Lung (tissue), 12 donors: Measurements from ENCODE around the gene SPIRE1. TPM values are rescaled to one million over a fixed set of nuclear protein-coding genes. Genes with fewer than 3 reads are reported as not detected.

Experiments
- ATAC-seq: fragments of 200-7000 bp; cut with Tn5 transposase; one replicate; pipeline ENCODE4 v1.9.1; 2020; ENCODE audit warnings: moderate number of reproducible peaks; ENCODE audit not compliant: insufficient read depth, low FRiP score
- DNase-seq, 3 donors: peaks; one replicate each; pipeline ENCODE4 v3.0.0-alpha.2; 2013 to 2017
- H3K27ac ChIP-seq, 2 donors: one replicate each; pipeline ENCODE4 v1.5.1; 2013; ENCODE audit warnings: mild to moderate bottlenecking in 2 of 2, moderate library complexity in 2 of 2, control low read depth in 1 of 2, inconsistent platforms in 1 of 2, low read depth in 1 of 2, low read length in 1 of 2
- H3K27me3 ChIP-seq, 3 donors: one replicate each; pipeline ENCODE4 v1.5.1; 2013; ENCODE audit warnings: low read length in 2 of 3; ENCODE audit not compliant: control insufficient read depth in 3 of 3, insufficient read depth in 3 of 3
- H3K36me3 ChIP-seq, 4 donors: one replicate each; pipeline ENCODE4 v1.5.1; 2013; ENCODE audit warnings: low read length in 4 of 4, mild to moderate bottlenecking in 1 of 4, moderate library complexity in 1 of 4; ENCODE audit not compliant: control insufficient read depth in 4 of 4, insufficient read depth in 4 of 4
- H3K4me1 ChIP-seq, 5 donors: one replicate each; pipeline ENCODE4 v1.5.1; 2013; ENCODE audit warnings: low read length in 5 of 5, mild to moderate bottlenecking in 2 of 5, moderate library complexity in 1 of 5; ENCODE audit not compliant: control insufficient read depth in 5 of 5, insufficient read depth in 5 of 5
- H3K4me3 ChIP-seq: one replicate; pipeline ENCODE4 v1.5.1; 2013; ENCODE audit warnings: mild to moderate bottlenecking, control low read depth, moderate library complexity
- H3K9ac ChIP-seq, 2 donors: one replicate each; pipeline ENCODE4 v1.5.1; 2013; ENCODE audit warnings: low read length in 2 of 2, control low read depth in 1 of 2; ENCODE audit not compliant: insufficient read depth in 1 of 2
- H3K9me3 ChIP-seq, 4 donors: one replicate each; pipeline ENCODE4 v1.5.1; 2013; ENCODE audit warnings: low read length in 3 of 4, mild to moderate bottlenecking in 1 of 4, moderate library complexity in 1 of 4; ENCODE audit not compliant: control insufficient read depth in 4 of 4, insufficient read depth in 3 of 4
- CTCF ChIP-seq: IDR thresholded peaks from 2 replicates; pipeline ENCODE4 v1.5.1; 2012; ENCODE audit warnings: mild to moderate bottlenecking; ENCODE audit errors: control extremely low read depth, extremely low read depth
- WGBS, 2 donors: extraction: QIAGEN DNeasy Blood & Tissue Kit; methylation state at CpG; one replicate each; pipeline ENCODE4 v1.1.7; 2013; 5-methylcytosine and 5-hydroxymethylcytosine counted together
- polyA plus RNA-seq, 2 donors: library from polyadenylated mRNA; stranded (reverse); fragments of 200-250 nt; gene quantifications; one replicate each; pipeline ENCODE4 v1.2.1, GENCODE V29; 2013
- total RNA-seq, 2 donors: library from RNA; depleted of rRNA in 1 of 2; stranded (reverse); fragments of >200 nt in 1 of 2; gene quantifications; one replicate each; pipeline ENCODE4 v1.2.1, GENCODE V29; 2014 to 2021
- donor health status: control.
- donor health status: control.
- donor health status: Bipolar disorder and iron deficiency.
- donor health status: healthy.
- donor health status: DM: yes; HTN: yes; CAD: no.

Gene SPIRE1
- total and polyA plus RNA-seq, 4 donors: 8.7 to 34.0 (median 14.8) TPM

- no peak for TF ChIP-seq CTCF
- H3K4me1 ChIP-seq: peaks cover 4 to 27% (median 12%) of the 10 kb centered on the region in 5 donors
- ATAC-seq: no peak
- peak overlapping the region in 1 of 2 donors; percentile 36 for H3K9ac ChIP-seq
- no peak overlapping the region for H3K27ac ChIP-seq
- no peaks in the 10 kb centered on the region for H3K27me3 ChIP-seq
- DNase-seq: peak in 1 of 3 donors; percentile 13
- H3K36me3 ChIP-seq: peaks cover 0 to 2% (median 0%) of the 10 kb centered on the region in 4 donors
- WGBS, 2 donors: 44 to 69% methylated on average over 2 of the region's 2 CpGs
- no peaks in the 10 kb centered on the region for H3K9me3 ChIP-seq
- H3K4me3 ChIP-seq: no peak overlapping the region
These were observed 142.4 kb downstream of the SPIRE1 start for GRCh38 chr18:12515550-12515949.

DNA sequence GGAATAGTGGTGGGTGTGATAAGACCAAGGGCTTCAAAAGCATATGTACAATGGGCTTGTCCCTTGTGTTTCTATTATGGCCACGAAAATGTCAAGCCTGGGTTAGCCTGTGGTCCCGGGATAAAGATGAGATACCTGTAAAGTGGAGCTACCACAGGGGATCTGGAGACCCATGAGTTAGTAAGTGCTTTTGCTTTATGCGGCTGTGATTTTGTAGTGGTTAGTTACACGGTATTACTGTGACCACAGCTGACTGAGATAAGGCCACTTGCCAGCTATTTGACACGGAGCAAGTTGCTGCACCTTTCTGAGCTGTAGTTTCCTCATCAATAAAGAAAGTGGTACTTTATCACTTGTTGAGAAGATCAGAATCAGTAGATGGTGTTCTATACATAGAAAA, 150.9 kb downstream of the SPIRE1 start:
- Histone ChIP-seq H3K9ac (no peak overlapping the region), H3K4me3 (no peak overlapping the region), H3K4me1 (peaks cover 0 to 2% (median 0%) of the 10 kb centered on the region in 5 donors), H3K27ac (no peak overlapping the region), H3K27me3 (no peaks in the 10 kb centered on the region), H3K36me3 (peaks cover 0 to 13% (median 5%) of the 10 kb centered on the region in 4 donors), H3K9me3 (peaks cover 0 to 2% (median 0%) of the 10 kb centered on the region in 4 donors)
- TF ChIP-seq CTCF: no peak
- ATAC-seq: no peak
- DNase-seq: no peak
- WGBS, 2 donors: 90 to 95% methylated on average over 5 of the region's 5 CpGs

- Histone ChIP-seq H3K4me1 (peaks cover 0 to 2% (median 0%) of the 10 kb centered on the region in 5 donors), H3K36me3 (peaks cover 0 to 12% (median 4%) of the 10 kb centered on the region in 4 donors), H3K9ac (no peak overlapping the region), H3K27ac (no peak overlapping the region), H3K27me3 (no peaks in the 10 kb centered on the region), H3K4me3 (no peak overlapping the region), H3K9me3 (peaks cover 0 to 2% (median 0%) of the 10 kb centered on the region in 4 donors)
- WGBS, 2 donors: 97 to 98% methylated on average over 6 of the region's 6 CpGs
- ATAC-seq: no peak
- TF ChIP-seq CTCF: no peak
- DNase-seq: no peak
These were observed 156.9 kb downstream of the SPIRE1 start for GRCh38 chr18:12500986-12501385.

DNA sequence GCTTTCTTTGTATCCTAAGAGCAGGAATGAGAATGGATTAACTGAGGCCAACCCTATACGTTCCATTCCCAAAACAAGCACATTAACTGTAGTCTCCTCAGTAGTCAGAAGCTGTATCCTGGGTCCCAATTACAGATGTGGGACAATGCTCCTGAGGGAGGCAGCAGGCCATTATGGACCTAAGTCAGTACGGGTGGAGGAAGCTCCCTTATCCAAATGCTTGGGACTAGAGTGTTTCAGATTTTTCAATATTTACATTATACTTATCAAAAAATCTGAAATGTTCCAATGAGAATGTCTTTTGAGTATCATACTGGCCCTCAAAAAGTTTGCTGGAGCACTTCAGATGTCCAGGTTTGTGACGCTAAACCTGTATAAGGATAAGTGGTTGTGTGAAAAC, 160.1 kb downstream of the SPIRE1 start:
- H3K27ac ChIP-seq: no peak overlapping the region
- no peak overlapping the region for H3K9ac ChIP-seq
- WGBS, 2 donors: 72 to 84% methylated on average over 3 of the region's 3 CpGs
- no peak for TF ChIP-seq CTCF
- peaks cover 0 to 12% (median 6%) of the 10 kb centered on the region in 4 donors for H3K36me3 ChIP-seq
- no peaks in the 10 kb centered on the region for H3K27me3 ChIP-seq
- no peak for ATAC-seq
- no peaks in the 10 kb centered on the region for H3K4me1 ChIP-seq
- H3K9me3 ChIP-seq: no peaks in the 10 kb centered on the region
- no peak overlapping the region for H3K4me3 ChIP-seq
- no peak for DNase-seq
